VCaP (cell line): ENCODE results near the gene CELSR2.

Experiments
- H3K27ac ChIP-seq: fragments of 450-650 bp; 2 replicates; pipeline ENCODE4 v1.5.1; 2017
- CTCF ChIP-seq: fragments of 450-650 bp; conservative IDR thresholded peaks from 2 replicates; pipeline ENCODE4 v1.5.1; 2017; ENCODE audit warnings: mild to moderate bottlenecking, moderate library complexity

Gene CELSR2

GRCh38 chr1:109265016-109265415 is 15.7 kb downstream of the CELSR2 start:
- no peak for TF ChIP-seq CTCF

GRCh38 chr1:109265741-109266330 is 16.5 kb downstream of the CELSR2 start:
- no peak overlapping the region for H3K27ac ChIP-seq
- no peak for TF ChIP-seq CTCF

More at GRCh38 chr1:109265016-109265415, 15.7 kb downstream of the CELSR2 start:
- H3K27ac ChIP-seq: no peak overlapping the region

- TF ChIP-seq CTCF: no peak
- H3K27ac ChIP-seq: no peak overlapping the region
These were observed 17.6 kb downstream of the CELSR2 start for GRCh38 chr1:109266965-109267364.

GRCh38 chr1:109267743-109268300 is 18.5 kb downstream of the CELSR2 start:
- no peak for TF ChIP-seq CTCF

GRCh38 chr1:109268431-109269211 is 19.3 kb downstream of the CELSR2 start:
- no peak overlapping the region for H3K27ac ChIP-seq
- TF ChIP-seq CTCF: no peak

More at GRCh38 chr1:109267743-109268300, 18.5 kb downstream of the CELSR2 start:
- H3K27ac ChIP-seq: no peak overlapping the region

- no peak overlapping the region for H3K27ac ChIP-seq
- no peak for TF ChIP-seq CTCF
These were observed 20.1 kb downstream of the CELSR2 start for GRCh38 chr1:109269212-109269980.
